Measurements from ENCODE around the gene SLC35F1.

SLC35F1 gene

DNA sequence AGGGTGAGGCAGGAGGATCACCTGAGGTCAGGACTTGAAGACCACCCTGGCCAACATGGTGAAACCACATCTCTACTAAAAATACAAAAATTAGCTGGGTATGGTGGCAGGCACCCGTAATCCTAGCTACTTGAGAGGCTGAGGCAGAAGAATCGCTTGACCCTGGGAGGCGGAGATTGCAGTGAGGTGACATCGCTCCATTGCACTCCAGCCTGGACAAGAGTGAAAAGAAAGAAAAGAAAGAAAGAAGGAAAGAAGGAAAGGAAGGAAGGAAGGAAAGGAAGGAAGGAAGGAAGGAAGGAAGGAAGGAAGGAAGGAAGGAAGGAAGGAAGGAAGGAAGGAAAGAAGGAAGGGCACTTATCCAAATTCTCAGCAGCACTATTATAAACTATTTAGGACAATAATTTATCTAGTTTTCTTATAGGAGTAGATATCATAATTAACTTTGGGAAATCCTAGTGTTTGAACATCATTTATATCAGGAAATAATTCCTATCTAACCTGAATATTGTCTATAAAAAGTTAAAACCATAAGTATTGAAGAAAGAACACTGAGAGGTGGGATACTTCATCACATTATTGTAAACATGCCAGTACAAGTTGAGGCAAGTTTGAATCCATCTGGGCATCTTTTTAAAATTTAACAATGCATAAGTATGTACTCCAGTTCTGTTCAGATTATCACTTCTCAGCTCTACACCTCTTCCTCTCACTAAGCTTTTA, 305.5 kb downstream of the SLC35F1 start:
- no peaks in the 10 kb centered on the region for H3K27me3 ChIP-seq (ENCODE audit: insufficient read depth, poor library complexity, severe bottlenecking)
- no peak for TF ChIP-seq POLR2AphosphoS5 (IDR thresholded peaks at IDR 0.05; ENCODE audit: low read depth)
- no peak overlapping the region for H3K4me3 ChIP-seq (replicated peaks; ENCODE audit: insufficient read depth, low read length)
- no peak overlapping the region for H3K27ac ChIP-seq (replicated peaks)
- no peak for DNase-seq (ENCODE audit: low read depth in 1 of 2, low spot score in 1 of 2)

DNA sequence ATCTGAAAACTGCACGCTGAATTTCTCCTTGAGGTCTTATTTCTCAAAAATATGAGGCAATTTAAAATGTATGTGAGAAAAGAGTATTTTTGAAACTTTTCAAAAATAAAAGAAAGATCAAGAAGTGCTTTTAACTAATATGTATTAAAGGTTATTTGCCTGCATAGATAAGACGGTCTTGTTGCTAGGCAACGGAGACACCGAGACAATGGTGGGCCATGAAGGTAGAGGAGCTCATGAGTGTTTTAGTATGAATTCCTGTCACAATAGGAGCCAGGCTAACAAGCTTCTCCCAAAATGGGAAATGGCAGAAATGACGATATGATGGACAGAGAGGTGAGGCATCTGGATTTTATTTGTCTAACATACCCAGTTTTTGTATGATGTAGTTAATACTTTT, 308.2 kb downstream of the SLC35F1 start:
- no peak overlapping the region for H3K27ac ChIP-seq (replicated peaks)

DNA sequence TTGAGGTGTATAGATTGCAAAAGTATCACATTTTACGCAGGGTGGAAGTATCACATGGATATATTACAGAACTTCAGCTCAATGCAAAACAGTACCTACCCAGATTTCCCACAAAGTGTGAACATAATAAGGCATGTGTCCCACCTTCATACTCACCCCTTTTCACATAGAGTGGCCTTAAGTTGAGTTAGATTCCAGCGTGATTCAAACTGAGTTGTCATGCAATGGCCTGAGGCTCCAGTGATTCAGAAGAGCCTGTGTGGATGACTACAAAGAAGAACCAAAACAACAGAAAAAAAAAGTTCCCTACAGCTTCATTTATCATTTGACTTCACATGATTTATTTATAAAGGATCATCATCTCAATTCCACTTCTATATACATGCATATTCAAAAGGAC, 309.7 kb downstream of the SLC35F1 start:
- Histone ChIP-seq H3K27me3 (ENCODE audit: insufficient read depth, poor library complexity, severe bottlenecking) (no peaks in the 10 kb centered on the region), H3K27ac (replicated peaks) (no peak overlapping the region), H3K4me3 (replicated peaks; ENCODE audit: insufficient read depth, low read length) (no peak overlapping the region)
- TF ChIP-seq, protein P1, sequence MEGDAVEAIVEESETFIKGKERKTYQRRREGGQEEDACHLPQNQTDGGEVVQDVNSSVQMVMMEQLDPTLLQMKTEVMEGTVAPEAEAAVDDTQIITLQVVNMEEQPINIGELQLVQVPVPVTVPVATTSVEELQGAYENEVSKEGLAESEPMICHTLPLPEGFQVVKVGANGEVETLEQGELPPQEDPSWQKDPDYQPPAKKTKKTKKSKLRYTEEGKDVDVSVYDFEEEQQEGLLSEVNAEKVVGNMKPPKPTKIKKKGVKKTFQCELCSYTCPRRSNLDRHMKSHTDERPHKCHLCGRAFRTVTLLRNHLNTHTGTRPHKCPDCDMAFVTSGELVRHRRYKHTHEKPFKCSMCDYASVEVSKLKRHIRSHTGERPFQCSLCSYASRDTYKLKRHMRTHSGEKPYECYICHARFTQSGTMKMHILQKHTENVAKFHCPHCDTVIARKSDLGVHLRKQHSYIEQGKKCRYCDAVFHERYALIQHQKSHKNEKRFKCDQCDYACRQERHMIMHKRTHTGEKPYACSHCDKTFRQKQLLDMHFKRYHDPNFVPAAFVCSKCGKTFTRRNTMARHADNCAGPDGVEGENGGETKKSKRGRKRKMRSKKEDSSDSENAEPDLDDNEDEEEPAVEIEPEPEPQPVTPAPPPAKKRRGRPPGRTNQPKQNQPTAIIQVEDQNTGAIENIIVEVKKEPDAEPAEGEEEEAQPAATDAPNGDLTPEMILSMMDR (IDR thresholded peaks at IDR 0.05; ENCODE audit: insufficient read depth, low read length), result no peak
- TF ChIP-seq, protein P2, sequence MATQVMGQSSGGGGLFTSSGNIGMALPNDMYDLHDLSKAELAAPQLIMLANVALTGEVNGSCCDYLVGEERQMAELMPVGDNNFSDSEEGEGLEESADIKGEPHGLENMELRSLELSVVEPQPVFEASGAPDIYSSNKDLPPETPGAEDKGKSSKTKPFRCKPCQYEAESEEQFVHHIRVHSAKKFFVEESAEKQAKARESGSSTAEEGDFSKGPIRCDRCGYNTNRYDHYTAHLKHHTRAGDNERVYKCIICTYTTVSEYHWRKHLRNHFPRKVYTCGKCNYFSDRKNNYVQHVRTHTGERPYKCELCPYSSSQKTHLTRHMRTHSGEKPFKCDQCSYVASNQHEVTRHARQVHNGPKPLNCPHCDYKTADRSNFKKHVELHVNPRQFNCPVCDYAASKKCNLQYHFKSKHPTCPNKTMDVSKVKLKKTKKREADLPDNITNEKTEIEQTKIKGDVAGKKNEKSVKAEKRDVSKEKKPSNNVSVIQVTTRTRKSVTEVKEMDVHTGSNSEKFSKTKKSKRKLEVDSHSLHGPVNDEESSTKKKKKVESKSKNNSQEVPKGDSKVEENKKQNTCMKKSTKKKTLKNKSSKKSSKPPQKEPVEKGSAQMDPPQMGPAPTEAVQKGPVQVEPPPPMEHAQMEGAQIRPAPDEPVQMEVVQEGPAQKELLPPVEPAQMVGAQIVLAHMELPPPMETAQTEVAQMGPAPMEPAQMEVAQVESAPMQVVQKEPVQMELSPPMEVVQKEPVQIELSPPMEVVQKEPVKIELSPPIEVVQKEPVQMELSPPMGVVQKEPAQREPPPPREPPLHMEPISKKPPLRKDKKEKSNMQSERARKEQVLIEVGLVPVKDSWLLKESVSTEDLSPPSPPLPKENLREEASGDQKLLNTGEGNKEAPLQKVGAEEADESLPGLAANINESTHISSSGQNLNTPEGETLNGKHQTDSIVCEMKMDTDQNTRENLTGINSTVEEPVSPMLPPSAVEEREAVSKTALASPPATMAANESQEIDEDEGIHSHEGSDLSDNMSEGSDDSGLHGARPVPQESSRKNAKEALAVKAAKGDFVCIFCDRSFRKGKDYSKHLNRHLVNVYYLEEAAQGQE (IDR thresholded peaks at IDR 0.05; ENCODE audit: insufficient replicate concordance, low read depth), result no peak
- no peak for TF ChIP-seq POLR2AphosphoS5 (IDR thresholded peaks at IDR 0.05; ENCODE audit: low read depth)
- no peak for TF ChIP-seq GABPA (IDR thresholded peaks at IDR 0.05; ENCODE audit: low read depth)
- TF ChIP-seq SPI1 (IDR thresholded peaks at IDR 0.05; ENCODE audit: borderline replicate concordance, low read depth), result no peak
- no peak for DNase-seq (ENCODE audit: low read depth in 1 of 2, low spot score in 1 of 2)

More for the DNA sequence above, 308.2 kb downstream of the SLC35F1 start:
- DNase-seq (ENCODE audit: low read depth in 1 of 2, low spot score in 1 of 2), result no peak
- TF ChIP-seq SPI1 (IDR thresholded peaks at IDR 0.05; ENCODE audit: borderline replicate concordance, low read depth), result no peak
- TF ChIP-seq, protein P2 (IDR thresholded peaks at IDR 0.05; ENCODE audit: insufficient replicate concordance, low read depth), result no peak
- no peak for TF ChIP-seq GABPA (IDR thresholded peaks at IDR 0.05; ENCODE audit: low read depth)
- TF ChIP-seq, protein P1 (IDR thresholded peaks at IDR 0.05; ENCODE audit: insufficient read depth, low read length), result no peak
- TF ChIP-seq POLR2AphosphoS5 (IDR thresholded peaks at IDR 0.05; ENCODE audit: low read depth), result no peak
- no peaks in the 10 kb centered on the region for H3K27me3 ChIP-seq (ENCODE audit: insufficient read depth, poor library complexity, severe bottlenecking)
- H3K4me3 ChIP-seq (replicated peaks; ENCODE audit: insufficient read depth, low read length), result no peak overlapping the region

DNA sequence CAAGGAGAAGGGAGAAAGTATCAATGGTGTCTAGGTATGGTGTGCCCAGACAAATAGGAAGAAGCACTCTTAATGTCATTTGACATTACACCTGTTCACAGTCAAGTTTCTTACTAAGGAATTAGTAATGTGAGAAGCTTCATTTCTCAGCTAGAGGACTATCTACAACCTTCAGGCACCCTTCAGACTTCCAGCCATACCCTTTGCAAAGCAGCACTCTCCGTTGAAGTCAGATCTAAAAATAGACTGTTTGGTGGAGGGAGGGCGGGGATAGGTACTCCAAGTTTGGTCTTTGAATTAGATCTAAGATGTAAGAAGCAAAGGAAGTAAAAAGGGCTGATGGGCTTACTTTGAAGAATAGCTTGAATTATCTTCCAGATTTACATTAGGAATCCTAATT, 311.1 kb downstream of the SLC35F1 start:
- Histone ChIP-seq H3K4me3 (replicated peaks; ENCODE audit: insufficient read depth, low read length) (no peak overlapping the region), H3K27ac (replicated peaks) (no peak overlapping the region), H3K27me3 (ENCODE audit: insufficient read depth, poor library complexity, severe bottlenecking) (no peaks in the 10 kb centered on the region)
- DNase-seq (ENCODE audit: low read depth in 1 of 2, low spot score in 1 of 2), result no peak
- TF ChIP-seq POLR2AphosphoS5 (IDR thresholded peaks at IDR 0.05; ENCODE audit: low read depth) (no peak), SPI1 (IDR thresholded peaks at IDR 0.05; ENCODE audit: borderline replicate concordance, low read depth) (no peak), GABPA (IDR thresholded peaks at IDR 0.05; ENCODE audit: low read depth) (no peak)
- TF ChIP-seq, protein P1 (IDR thresholded peaks at IDR 0.05; ENCODE audit: insufficient read depth, low read length), result no peak
- TF ChIP-seq, protein P2 (IDR thresholded peaks at IDR 0.05; ENCODE audit: insufficient replicate concordance, low read depth), result no peak

Measured in HL-60 (cell line).